Brain microvascular endothelial cell (primary cell): ENCODE data around the gene SLC38A10.

Experiments used
- DNase-seq: peaks from one replicate; pipeline ENCODE4 v3.0.0-alpha.2; 2020
- H3K27ac ChIP-seq: fragments of 250-450 bp; sonication (Bioruptor Pico); 2 replicates; pipeline ENCODE4 v1.5.1; 2020; ENCODE audit warnings: mild to moderate bottlenecking, moderate library complexity
- H3K27me3 ChIP-seq: fragments of 250-450 bp; sonication (Bioruptor Pico); replicated peaks from 2 replicates; pipeline ENCODE4 v1.5.1; 2020; ENCODE audit warnings: mild to moderate bottlenecking
- H3K36me3 ChIP-seq: fragments of 250-450 bp; sonication (Bioruptor Pico); replicated peaks from 2 replicates; pipeline ENCODE4 v1.5.1; 2020; ENCODE audit warnings: mild to moderate bottlenecking
- H3K4me3 ChIP-seq: 2 replicates; pipeline ENCODE4 v1.5.1; 2011; ENCODE audit warnings: low read depth, mild to moderate bottlenecking, control low read depth, low read length, moderate library complexity
- CTCF ChIP-seq: IDR thresholded peaks from 2 replicates; pipeline ENCODE4 v1.5.1; 2011; ENCODE audit warnings: low read depth, mild to moderate bottlenecking, moderate library complexity, low read length, control low read depth, inconsistent platforms; ENCODE audit errors: missing control alignments
- in situ Hi-C: cut with HindIII; loops from 2 replicates; pipeline ENCODE4 v1.10.0; 2017; ENCODE audit warnings: low sequenced_read_pairs, low pct_ligation_motif_present

The SLC38A10 gene

GRCh38 chr17:81251709-81252301 lies 43.3 kb downstream of the SLC38A10 start:
- no peak overlapping the region for H3K27ac ChIP-seq
- no peak overlapping the region for H3K4me3 ChIP-seq
- DNase-seq: no peak
- TF ChIP-seq CTCF: no peak
- in situ Hi-C loops: no loop called here
- H3K36me3 ChIP-seq: peaks cover 10% of the 10 kb centered on the region
- H3K27me3 ChIP-seq: no peaks in the 10 kb centered on the region

GRCh38 chr17:81251094-81251708 lies 43.9 kb downstream of the SLC38A10 start:
- peaks cover 8% of the 10 kb centered on the region for H3K36me3 ChIP-seq
- DNase-seq: no peak
- no peak overlapping the region for H3K4me3 ChIP-seq
- no peaks in the 10 kb centered on the region for H3K27me3 ChIP-seq
- in situ Hi-C loops: no loop called here
- H3K27ac ChIP-seq: no peak overlapping the region
- no peak for TF ChIP-seq CTCF

DNA sequence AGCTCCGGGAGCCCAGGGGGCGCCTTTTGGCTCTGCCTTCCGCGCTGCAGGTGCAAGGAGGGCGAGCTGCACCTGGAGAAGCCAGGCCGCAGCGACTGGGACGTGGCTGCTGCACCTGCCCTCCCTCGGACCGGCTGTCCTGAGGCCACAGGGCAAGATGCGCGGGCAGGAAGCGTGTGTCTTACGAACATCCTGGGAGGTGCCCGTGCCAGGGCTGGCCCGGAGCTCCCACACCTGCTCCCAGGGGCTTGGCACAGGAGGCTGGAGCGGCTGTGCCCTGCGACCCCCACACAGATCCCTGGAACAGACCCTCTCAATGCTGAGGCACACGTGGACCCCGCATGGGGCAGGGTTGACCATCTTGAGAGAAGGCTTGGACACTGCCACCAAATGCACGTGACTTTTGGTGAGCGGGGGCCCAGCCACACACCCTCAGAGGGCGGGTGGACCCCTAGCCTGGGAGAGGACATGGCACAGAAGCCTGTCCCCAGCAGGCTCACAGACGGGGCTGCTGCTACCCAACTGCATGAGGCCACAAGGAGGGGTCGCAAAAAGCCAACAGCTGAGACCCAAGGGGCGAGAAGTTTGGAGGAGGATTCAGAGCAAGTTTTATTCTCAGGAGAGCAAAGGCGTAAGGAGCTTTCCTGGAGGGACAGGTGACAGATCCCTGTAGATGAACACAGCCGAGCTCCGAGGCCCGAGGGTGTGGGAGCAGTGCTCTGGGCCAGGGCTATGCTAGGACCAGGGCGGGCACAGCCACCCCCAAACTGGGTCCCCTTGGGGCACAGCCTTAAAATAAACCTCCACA lies 44.6 kb downstream of the SLC38A10 start:
- H3K27ac ChIP-seq: no peak overlapping the region
- no peak overlapping the region for H3K4me3 ChIP-seq
- no peak for DNase-seq
- in situ Hi-C loops: no loop called here
- peaks cover 8% of the 10 kb centered on the region for H3K36me3 ChIP-seq
- no peaks in the 10 kb centered on the region for H3K27me3 ChIP-seq
- no peak for TF ChIP-seq CTCF

DNA sequence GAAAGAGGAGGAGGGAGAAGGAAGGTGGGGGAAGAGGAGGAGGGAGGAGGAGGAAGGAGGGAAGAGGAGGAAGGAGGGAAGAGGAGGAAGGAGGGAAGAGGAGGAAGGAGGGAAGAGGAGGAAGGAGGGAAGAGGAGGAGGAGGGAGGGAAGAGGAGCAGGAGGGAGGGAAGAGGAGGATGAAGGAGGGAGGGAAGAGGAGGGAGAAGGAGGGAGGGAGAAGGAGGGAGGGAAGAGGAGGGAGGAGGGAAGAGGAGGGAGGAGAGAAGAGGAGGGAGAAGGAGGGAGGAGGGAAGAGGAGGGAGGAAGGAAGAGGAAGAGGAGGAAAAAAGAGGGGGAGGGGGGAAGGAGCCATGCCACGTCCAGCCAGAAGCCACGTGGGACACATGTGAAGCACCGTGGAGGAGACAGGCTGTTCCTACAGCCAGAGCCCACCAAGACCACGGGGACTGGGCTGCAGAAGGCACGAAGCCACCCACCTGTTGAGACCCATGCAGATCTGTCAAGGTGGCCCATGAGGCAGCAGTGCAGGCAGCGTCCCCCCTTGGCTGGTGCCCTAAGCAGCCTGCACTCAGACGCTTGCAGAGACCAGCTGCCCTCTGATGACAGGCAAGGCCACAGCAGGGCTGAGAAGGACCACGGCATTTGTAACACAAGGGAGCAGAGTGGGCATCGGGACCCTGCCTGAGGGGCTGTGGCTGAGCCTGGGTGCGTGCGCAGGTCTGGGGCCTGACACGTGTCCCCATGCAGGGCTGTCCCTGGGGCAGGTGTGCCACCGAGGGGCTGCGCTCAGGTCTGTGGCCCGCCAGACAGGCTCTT lies 45.7 kb downstream of the SLC38A10 start:
- in situ Hi-C loops: no loop called here
- TF ChIP-seq CTCF: no peak
- no peak for DNase-seq
- no peak overlapping the region for H3K27ac ChIP-seq
- peaks cover 8% of the 10 kb centered on the region for H3K36me3 ChIP-seq
- no peaks in the 10 kb centered on the region for H3K27me3 ChIP-seq
- H3K4me3 ChIP-seq: no peak overlapping the region

GRCh38 chr17:81248649-81249048 lies 46.5 kb downstream of the SLC38A10 start:
- Histone ChIP-seq H3K4me3 (no peak overlapping the region), H3K27me3 (no peaks in the 10 kb centered on the region), H3K36me3 (peaks cover 8% of the 10 kb centered on the region), H3K27ac (no peak overlapping the region)
- DNase-seq: no peak
- in situ Hi-C loops: no loop called here
- TF ChIP-seq CTCF: no peak
